GM08714 (cell line): Measurements from ENCODE around the gene GLUD1.
"Not testable (repeated sequence)": the region's sequence is repeated elsewhere in the genome, so short reads cannot be mapped to it uniquely, and the experiment has no call there.

Experiments used
- H3K4me3 ChIP-seq: fragments of 200-500 bp; sonication (Bioruptor generic); 2 replicates; pipeline ENCODE4 v1.5.1; 2014; ENCODE audit warnings: mild to moderate bottlenecking, low read length, inconsistent platforms
- ZNF274 ChIP-seq: IDR thresholded peaks from 2 replicates; pipeline ENCODE4 v1.6.1; 2012; ENCODE audit warnings: mild to moderate bottlenecking, low read depth, low read length

GLUD1 gene

GRCh38 chr10:87072449-87072848 lies 22.2 kb downstream of the GLUD1 start:
- no peak for TF ChIP-seq ZNF274
- no peak overlapping the region for H3K4me3 ChIP-seq

- TF ChIP-seq ZNF274, result no peak
- no peak overlapping the region for H3K4me3 ChIP-seq
Measured at GRCh38 chr10:87068281-87068680, 26.4 kb downstream of the GLUD1 start.

DNA sequence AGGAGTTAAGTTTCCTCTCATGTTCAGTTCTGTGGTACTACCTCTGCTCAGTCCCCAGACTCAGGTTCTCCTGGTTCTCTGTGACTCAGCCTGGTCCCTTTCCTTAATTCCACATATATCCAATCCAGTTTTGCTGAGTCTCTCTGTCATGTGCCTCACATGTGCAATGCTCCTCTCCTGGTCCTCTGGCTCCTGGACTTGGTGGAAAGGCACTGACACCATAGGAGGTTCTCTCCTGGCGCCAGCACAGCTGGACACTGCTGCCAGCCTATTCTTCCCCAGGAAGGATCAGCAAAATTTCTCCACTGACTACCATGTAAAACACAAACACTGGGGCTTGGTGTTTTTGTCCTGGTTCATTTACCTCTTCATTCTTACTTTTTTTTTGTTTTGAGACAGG lies 27.8 kb downstream of the GLUD1 start:
- H3K4me3 ChIP-seq, result no peak overlapping the region
- TF ChIP-seq ZNF274, result no peak

GRCh38 chr10:87066178-87066577 lies 28.5 kb downstream of the GLUD1 start:
- H3K4me3 ChIP-seq, result no peak overlapping the region
- TF ChIP-seq ZNF274, result no peak

GRCh38 chr10:87064651-87065050 lies 30.0 kb downstream of the GLUD1 start:
- no peak for TF ChIP-seq ZNF274

GRCh38 chr10:87060280-87060928 lies 34.2 kb downstream of the GLUD1 start:
- no peak overlapping the region for H3K4me3 ChIP-seq
- no peak for TF ChIP-seq ZNF274

More at GRCh38 chr10:87064651-87065050, 30.0 kb downstream of the GLUD1 start:
- H3K4me3 ChIP-seq, result no peak overlapping the region

- no peak overlapping the region for H3K4me3 ChIP-seq
Measured at GRCh38 chr10:87059401-87059800, 35.2 kb downstream of the GLUD1 start.

GRCh38 chr10:87058171-87058570 lies 36.5 kb downstream of the GLUD1 start:
- H3K4me3 ChIP-seq, result no peak overlapping the region
- TF ChIP-seq ZNF274, result no peak

More at GRCh38 chr10:87059401-87059800, 35.2 kb downstream of the GLUD1 start:
- TF ChIP-seq ZNF274, result no peak

DNA sequence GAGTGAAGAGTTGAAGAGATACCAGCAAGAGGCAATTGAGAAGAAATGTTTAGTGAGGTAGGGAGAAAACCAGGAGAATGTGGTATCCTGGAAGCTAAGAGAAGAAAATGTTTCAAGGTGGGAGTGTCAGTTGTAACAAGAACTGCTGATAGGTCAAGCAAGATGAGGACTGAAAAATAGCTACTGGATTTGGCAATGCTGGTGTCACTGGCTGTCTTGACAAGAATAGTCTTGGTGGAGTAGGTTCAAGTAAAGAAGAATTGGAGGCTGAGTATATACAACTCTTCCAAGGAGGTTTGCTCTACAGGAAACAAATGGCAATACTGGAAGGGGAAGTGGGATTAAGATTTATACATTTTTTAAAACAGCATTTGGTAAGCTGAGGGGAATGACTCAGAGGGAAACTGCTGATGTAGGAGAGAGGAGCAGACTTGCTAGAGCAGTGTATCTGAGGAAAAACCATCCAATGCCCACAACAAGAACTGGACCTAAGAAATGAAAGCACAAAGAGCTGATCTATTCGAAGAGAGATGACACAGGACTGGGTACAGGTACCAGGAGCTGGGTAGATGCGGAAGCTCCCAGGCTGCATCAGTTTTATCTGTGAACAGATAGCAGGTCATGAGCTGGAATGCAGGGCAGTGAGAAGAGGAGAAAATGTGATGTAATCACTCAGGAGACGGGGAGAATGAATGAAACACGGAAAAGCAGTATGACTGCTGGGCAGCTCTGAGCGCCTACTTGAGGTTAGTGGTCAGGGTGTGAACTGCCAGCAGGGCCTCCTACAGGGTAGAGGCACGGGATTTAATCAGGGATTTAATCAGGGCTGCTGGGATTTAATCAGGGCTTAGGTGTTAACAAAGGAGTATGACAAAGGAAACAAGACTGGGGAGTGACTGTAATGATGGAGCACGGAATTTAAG lies 40.0 kb downstream of the GLUD1 start:
- no peak overlapping the region for H3K4me3 ChIP-seq
- TF ChIP-seq ZNF274, result no peak

GRCh38 chr10:87053577-87054181 lies 41.0 kb downstream of the GLUD1 start:
- no peak overlapping the region for H3K4me3 ChIP-seq
- no peak for TF ChIP-seq ZNF274

DNA sequence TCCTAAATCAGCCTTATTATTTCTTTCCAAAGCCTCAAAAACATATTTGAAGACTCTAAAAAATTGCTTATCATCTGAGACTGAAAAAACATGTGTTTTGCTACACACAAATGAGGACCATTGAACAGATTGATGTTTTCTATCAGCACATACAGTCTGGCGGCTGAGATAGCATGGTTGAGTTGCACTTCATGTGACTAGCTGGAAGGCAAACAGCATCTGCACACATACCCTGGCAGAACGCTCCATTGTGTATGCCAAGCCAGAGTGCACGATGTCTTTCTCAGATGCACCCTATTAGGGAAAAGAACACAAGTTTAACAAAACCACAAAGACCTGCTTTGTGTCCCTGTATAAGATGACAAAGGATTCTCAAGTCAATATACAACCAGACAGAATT lies 41.5 kb downstream of the GLUD1 start:
- no peak overlapping the region for H3K4me3 ChIP-seq
- no peak for TF ChIP-seq ZNF274

GRCh38 chr10:87045434-87045938 lies 49.2 kb downstream of the GLUD1 start:
- TF ChIP-seq ZNF274, result no peak
- no peak overlapping the region for H3K4me3 ChIP-seq

- H3K4me3 ChIP-seq, result not testable (repeated sequence)
Measured at GRCh38 chr10:87043579-87043978, 51.1 kb downstream of the GLUD1 start.

DNA sequence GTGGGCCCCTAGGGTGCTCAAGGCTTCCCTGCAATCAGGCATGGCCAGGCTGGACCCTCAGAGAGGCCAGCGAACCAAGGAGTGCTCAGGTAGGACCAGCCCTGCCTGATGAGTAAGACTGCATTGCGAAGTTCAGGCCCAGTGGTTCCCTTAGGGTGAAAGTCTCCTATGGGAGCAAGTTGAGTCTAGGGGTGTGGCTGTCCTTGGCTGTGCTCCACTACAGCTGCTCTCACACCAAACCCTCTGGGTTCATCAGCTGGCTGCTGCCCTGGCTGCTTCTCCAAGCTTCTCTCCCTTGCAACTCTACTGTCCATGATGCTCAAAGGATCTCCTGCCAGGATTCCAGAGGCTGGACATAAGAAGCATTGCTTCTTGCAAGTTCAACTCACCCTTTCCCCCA lies 55.9 kb downstream of the GLUD1 start:
- no peak overlapping the region for H3K4me3 ChIP-seq
- no peak for TF ChIP-seq ZNF274
